HepG2 (cell line): ENCODE results near the gene FECH.

ENCODE experiments used
- JUND ChIP-seq: sonication (generic); formaldehyde crosslinking; IDR thresholded peaks from 2 replicates; pipeline ENCODE4 v1.8.0; 2022; ENCODE audit warnings: mild to moderate bottlenecking, missing genetic modification reagents
- ZNF18 ChIP-seq: sonication (generic); formaldehyde crosslinking; IDR thresholded peaks from 2 replicates; pipeline ENCODE4 v1.8.0; 2022; ENCODE audit warnings: mild to moderate bottlenecking, missing genetic modification reagents; ENCODE audit not compliant: insufficient replicate concordance

GRCh38 chr18:57586251-57587049, at the start of gene FECH:
- TF ChIP-seq JUND (CRISPR knock-in tag) (no peak), ZNF18 (CRISPR knock-in tag) (no peak)
